HepG2 (cell line): ENCODE data around the gene MAN2B2. TPM values are rescaled to one million over a fixed set of nuclear protein-coding genes. Genes with fewer than 3 reads are reported as not detected.

Experiments used
- CAMTA2 ChIP-seq: sonication (generic); formaldehyde crosslinking; IDR thresholded peaks from 2 replicates; pipeline ENCODE4 v1.4.0; 2020; ENCODE audit warnings: mild to moderate bottlenecking, missing genetic modification reagents, borderline replicate concordance
- CBX5 ChIP-seq: sonication (generic); formaldehyde crosslinking; IDR thresholded peaks from 2 replicates; pipeline ENCODE4 v1.4.0; 2020; ENCODE audit warnings: missing genetic modification reagents, borderline replicate concordance
- EP300 ChIP-seq, 3 experiments: sonication (generic) in 1 of 3; formaldehyde crosslinking in 1 of 3; IDR thresholded peaks; 2 replicates each; pipeline versions ENCODE4 v1.5.1 to v1.6.1; 2011 to 2020; ENCODE audit warnings: low read depth in 2 of 3, low read length in 2 of 3, borderline replicate concordance in 1 of 3, improper control_type of control experiment in 1 of 3, mild to moderate bottlenecking in 1 of 3, missing genetic modification reagents in 1 of 3, moderate library complexity in 1 of 3
- HNRNPLL ChIP-seq: fragments of 200-400 bp; formaldehyde crosslinking; IDR thresholded peaks from 2 replicates; pipeline ENCODE4 v1.6.1; 2017; ENCODE audit warnings: mild to moderate bottlenecking, low read depth, low read length; ENCODE audit not compliant: poor library complexity, severe bottlenecking
- KAT8 ChIP-seq: IDR thresholded peaks from 2 replicates; pipeline ENCODE4 v1.6.1; 2016; ENCODE audit warnings: missing genetic modification reagents, missing compliant biosample characterization
- MAX ChIP-seq: IDR thresholded peaks from 2 replicates; pipeline ENCODE4 v1.6.1; 2012; ENCODE audit warnings: inconsistent platforms
- NFYB ChIP-seq: sonication (generic); formaldehyde crosslinking; IDR thresholded peaks from 2 replicates; pipeline ENCODE4 v1.4.0; 2020; ENCODE audit warnings: missing genetic modification reagents
- PHF8 ChIP-seq: sonication (generic); formaldehyde crosslinking; IDR thresholded peaks from 2 replicates; pipeline ENCODE4 v1.5.0; 2020; ENCODE audit warnings: missing genetic modification reagents
- TBX2 ChIP-seq: sonication (generic); formaldehyde crosslinking; IDR thresholded peaks from 2 replicates; pipeline ENCODE4 v1.5.0; 2020; ENCODE audit warnings: missing genetic modification reagents, mild to moderate bottlenecking, borderline replicate concordance
- TGIF2 ChIP-seq: IDR thresholded peaks from 2 replicates; pipeline ENCODE4 v1.6.1; 2016; ENCODE audit warnings: control low read depth, missing compliant biosample characterization
- ZFY ChIP-seq: sonication (generic); formaldehyde crosslinking; IDR thresholded peaks from 2 replicates; pipeline ENCODE4 v1.4.0; 2020; ENCODE audit warnings: missing genetic modification reagents
- ZNF17 ChIP-seq: sonication (generic); formaldehyde crosslinking; IDR thresholded peaks from 2 replicates; pipeline ENCODE4 v1.5.0; 2020; ENCODE audit warnings: mild to moderate bottlenecking, missing genetic modification reagents
- ZNF224 ChIP-seq: sonication (generic); formaldehyde crosslinking; IDR thresholded peaks from 2 replicates; pipeline ENCODE4 v1.5.0; 2020; ENCODE audit warnings: mild to moderate bottlenecking, missing genetic modification reagents
- ZNF333 ChIP-seq: sonication (generic); formaldehyde crosslinking; IDR thresholded peaks from 2 replicates; pipeline ENCODE4 v1.4.0; 2020; ENCODE audit warnings: mild to moderate bottlenecking, missing genetic modification reagents, borderline replicate concordance
- ZNF616 ChIP-seq: sonication (generic); formaldehyde crosslinking; IDR thresholded peaks from 2 replicates; pipeline ENCODE4 v1.5.0; 2020; ENCODE audit warnings: low read depth, mild to moderate bottlenecking, missing genetic modification reagents
- ZNF674 ChIP-seq: sonication (generic); formaldehyde crosslinking; IDR thresholded peaks from 2 replicates; pipeline ENCODE4 v1.5.0; 2020; ENCODE audit warnings: low read depth, mild to moderate bottlenecking, missing genetic modification reagents
- ZNF766 ChIP-seq: sonication (generic); formaldehyde crosslinking; IDR thresholded peaks from 2 replicates; pipeline ENCODE4 v1.5.0; 2020; ENCODE audit warnings: missing genetic modification reagents, borderline replicate concordance
- polyA plus RNA-seq, 8 experiments: library from polyadenylated mRNA; depleted of rRNA in 3 of 8; stranded (reverse) in 7 of 8; unstranded in 1 of 8; fragments of >200 nt; fragmentation: Illumina TruSeq in 4 of 8; extraction: Trizol in 4 of 8; gene quantifications; 2 replicates each; pipeline versions ENCODE4 v1.2.1 to v1.2.3, GENCODE V29; 2011 to 2016; ENCODE audit warnings: low read depth in 4 of 8, missing spikeins in 1 of 8, mixed read lengths in 1 of 8; ENCODE audit not compliant: insufficient read depth in 1 of 8
- total RNA-seq, 5 experiments: library from RNA; depleted of rRNA; stranded (reverse); fragments of >200 nt; fragmentation: Illumina TruSeq; extraction: Trizol; gene quantifications; 2 replicates each; pipeline ENCODE4 v1.2.3, GENCODE V29; 2016; ENCODE audit warnings: low read depth in 1 of 5
- TF ChIP-seq, protein P1 (sequence below), 2 experiments: sonication (generic) in 1 of 2; formaldehyde crosslinking in 1 of 2; IDR thresholded peaks; 2 replicates each; pipeline versions ENCODE4 v1.4.0 to v1.6.1; 2016 to 2020; ENCODE audit warnings: borderline replicate concordance in 1 of 2, low read depth in 1 of 2, mild to moderate bottlenecking in 1 of 2, missing genetic modification reagents in 1 of 2
- TF ChIP-seq, protein P2 (sequence below): sonication (generic); formaldehyde crosslinking; IDR thresholded peaks from 2 replicates; pipeline ENCODE4 v1.5.0; 2020; ENCODE audit warnings: missing genetic modification reagents, mild to moderate bottlenecking, borderline replicate concordance
- TF ChIP-seq, protein P3 (sequence below): sonication (generic); formaldehyde crosslinking; conservative IDR thresholded peaks from 2 replicates; pipeline ENCODE4 v1.8.1; 2023; ENCODE audit warnings: missing genetic modification reagents

The MAN2B2 gene
- total and polyA plus RNA-seq, 2 of the 13 experiments (the other 11 are each of a cell fraction or from before 2014, with no cell fraction given) = 4.8 to 5.4 TPM

GRCh38 chr4:6633091-6633906 is 58.3 kb downstream of the MAN2B2 start (continued):
- TF ChIP-seq, protein P1, sequence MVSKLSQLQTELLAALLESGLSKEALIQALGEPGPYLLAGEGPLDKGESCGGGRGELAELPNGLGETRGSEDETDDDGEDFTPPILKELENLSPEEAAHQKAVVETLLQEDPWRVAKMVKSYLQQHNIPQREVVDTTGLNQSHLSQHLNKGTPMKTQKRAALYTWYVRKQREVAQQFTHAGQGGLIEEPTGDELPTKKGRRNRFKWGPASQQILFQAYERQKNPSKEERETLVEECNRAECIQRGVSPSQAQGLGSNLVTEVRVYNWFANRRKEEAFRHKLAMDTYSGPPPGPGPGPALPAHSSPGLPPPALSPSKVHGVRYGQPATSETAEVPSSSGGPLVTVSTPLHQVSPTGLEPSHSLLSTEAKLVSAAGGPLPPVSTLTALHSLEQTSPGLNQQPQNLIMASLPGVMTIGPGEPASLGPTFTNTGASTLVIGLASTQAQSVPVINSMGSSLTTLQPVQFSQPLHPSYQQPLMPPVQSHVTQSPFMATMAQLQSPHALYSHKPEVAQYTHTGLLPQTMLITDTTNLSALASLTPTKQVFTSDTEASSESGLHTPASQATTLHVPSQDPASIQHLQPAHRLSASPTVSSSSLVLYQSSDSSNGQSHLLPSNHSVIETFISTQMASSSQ (IDR thresholded peaks at IDR 0.05; ENCODE audit: low read depth) = 0 out of 2 replicates have a peak, but pooled peaks have one; percentile 15
- TF ChIP-seq, protein P1 (CRISPR knock-in tag; IDR thresholded peaks at IDR 0.05; ENCODE audit: borderline replicate concordance) = no peak
- TF ChIP-seq MAX (peak; percentile 29; the same call in 1 of the 2 replicates), ZNF674 (no peak), CBX5 (CRISPR knock-in tag) (0 out of 2 replicates have a peak, but pooled peaks have one; percentile 5), ZNF766 (CRISPR knock-in tag) (no peak), PHF8 (CRISPR knock-in tag) (0 out of 2 replicates have a peak, but pooled peaks have one; percentile 22), HNRNPLL (no peak), KAT8 (CRISPR knock-in tag) (peak; percentile 73), TBX2 (CRISPR knock-in tag) (peak; percentile 53; the same call in 1 of the 2 replicates), NFYB (CRISPR knock-in tag) (no peak), ZFY (CRISPR knock-in tag) (0 out of 2 replicates have a peak, but pooled peaks have one; percentile 40), TGIF2 (CRISPR knock-in tag) (peak; percentile 48; the same call in 1 of the 2 replicates), ZNF17 (CRISPR knock-in tag) (no peak), ZNF616 (no peak), CAMTA2 (CRISPR knock-in tag) (no peak), ZNF224 (CRISPR knock-in tag) (no peak), EP300 (IDR thresholded peaks at IDR 0.05; ENCODE audit: low read depth in 2 of 2, low read length in 2 of 2) (peak in 1 of 2 experiments; percentile 33; a peak in 1 of 4 replicates), EP300 (CRISPR knock-in tag; IDR thresholded peaks at IDR 0.05; ENCODE audit: borderline replicate concordance) (no peak), ZNF333 (CRISPR knock-in tag) (no peak)
- TF ChIP-seq, protein P2, sequence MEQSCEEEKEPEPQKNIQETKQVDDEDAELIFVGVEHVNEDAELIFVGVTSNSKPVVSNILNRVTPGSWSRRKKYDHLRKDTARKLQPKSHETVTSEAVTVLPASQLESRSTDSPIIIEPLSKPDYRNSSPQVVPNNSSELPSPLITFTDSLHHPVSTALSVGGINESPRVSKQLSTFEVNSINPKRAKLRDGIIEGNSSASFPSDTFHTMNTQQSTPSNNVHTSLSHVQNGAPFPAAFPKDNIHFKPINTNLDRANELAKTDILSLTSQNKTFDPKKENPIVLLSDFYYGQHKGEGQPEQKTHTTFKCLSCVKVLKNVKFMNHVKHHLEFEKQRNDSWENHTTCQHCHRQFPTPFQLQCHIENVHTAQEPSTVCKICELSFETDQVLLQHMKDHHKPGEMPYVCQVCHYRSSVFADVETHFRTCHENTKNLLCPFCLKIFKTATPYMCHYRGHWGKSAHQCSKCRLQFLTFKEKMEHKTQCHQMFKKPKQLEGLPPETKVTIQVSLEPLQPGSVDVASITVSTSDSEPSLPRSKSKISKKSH = no peak
- TF ChIP-seq, protein P3, sequence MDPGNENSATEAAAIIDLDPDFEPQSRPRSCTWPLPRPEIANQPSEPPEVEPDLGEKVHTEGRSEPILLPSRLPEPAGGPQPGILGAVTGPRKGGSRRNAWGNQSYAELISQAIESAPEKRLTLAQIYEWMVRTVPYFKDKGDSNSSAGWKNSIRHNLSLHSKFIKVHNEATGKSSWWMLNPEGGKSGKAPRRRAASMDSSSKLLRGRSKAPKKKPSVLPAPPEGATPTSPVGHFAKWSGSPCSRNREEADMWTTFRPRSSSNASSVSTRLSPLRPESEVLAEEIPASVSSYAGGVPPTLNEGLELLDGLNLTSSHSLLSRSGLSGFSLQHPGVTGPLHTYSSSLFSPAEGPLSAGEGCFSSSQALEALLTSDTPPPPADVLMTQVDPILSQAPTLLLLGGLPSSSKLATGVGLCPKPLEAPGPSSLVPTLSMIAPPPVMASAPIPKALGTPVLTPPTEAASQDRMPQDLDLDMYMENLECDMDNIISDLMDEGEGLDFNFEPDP (CRISPR knock-in tag) = 0 out of 2 replicates have a peak, but pooled peaks have one; percentile 36
